GM12878 (cell line): ENCODE data around the gene TMEM30A. TPM values are rescaled to one million over a fixed set of nuclear protein-coding genes. Genes with fewer than 3 reads are reported as not detected.
A peak's percentile ranks its signal among the peaks of the same experiment; 100 is the strongest.

Source experiments
- ATF2 ChIP-seq: IDR thresholded peaks from 2 replicates; pipeline ENCODE4 v1.6.1; 2012; ENCODE audit warnings: low read length, inconsistent platforms
- CHD4 ChIP-seq: fragments of 200-600 bp; sonication (generic); IDR thresholded peaks from 2 replicates; pipeline ENCODE4 v1.6.1; 2016; ENCODE audit warnings: mild to moderate bottlenecking
- EZH2 ChIP-seq: IDR thresholded peaks from 2 replicates; pipeline ENCODE4 v1.6.1; 2012; ENCODE audit warnings: low read depth, mild to moderate bottlenecking, control low read depth, inconsistent platforms, low read length, borderline replicate concordance; ENCODE audit not compliant: control insufficient read depth
- FOXM1 ChIP-seq: IDR thresholded peaks from 2 replicates; pipeline ENCODE4 v1.6.1; 2012; ENCODE audit warnings: low read depth, mild to moderate bottlenecking, inconsistent platforms, low read length, moderate library complexity
- GABPA ChIP-seq: IDR thresholded peaks from 2 replicates; pipeline ENCODE4 v1.6.1; 2014; ENCODE audit warnings: antibody characterized with exemption, low read depth, mild to moderate bottlenecking, inconsistent platforms
- GATAD2B ChIP-seq: fragments of 450-650 bp; conservative IDR thresholded peaks from 2 replicates; pipeline ENCODE4 v1.6.1; 2017; ENCODE audit warnings: low read depth, mild to moderate bottlenecking, moderate library complexity
- IKZF1 ChIP-seq: fragments of 450-650 bp; conservative IDR thresholded peaks from 2 replicates; pipeline ENCODE4 v1.6.1; 2017; ENCODE audit warnings: antibody characterized with exemption, mild to moderate bottlenecking
- IRF5 ChIP-seq: fragments of 450-650 bp; IDR thresholded peaks from 2 replicates; pipeline ENCODE4 v1.6.1; 2017; ENCODE audit warnings: borderline replicate concordance
- JUNB ChIP-seq: IDR thresholded peaks from 2 replicates; pipeline ENCODE4 v1.6.1; 2016; ENCODE audit warnings: antibody characterized with exemption, mild to moderate bottlenecking
- MEF2A ChIP-seq: IDR thresholded peaks from 2 replicates; pipeline ENCODE4 v1.6.1; 2011; ENCODE audit warnings: low read depth, mild to moderate bottlenecking, low read length, moderate library complexity; ENCODE audit not compliant: insufficient read depth
- NFXL1 ChIP-seq: fragments of 450-650 bp; IDR thresholded peaks from 2 replicates; pipeline ENCODE4 v1.6.1; 2017; ENCODE audit warnings: antibody characterized with exemption, mild to moderate bottlenecking, borderline replicate concordance
- NR2C2 ChIP-seq: IDR thresholded peaks from 2 replicates; pipeline ENCODE4 v1.6.1; 2011; ENCODE audit warnings: borderline replicate concordance, low read depth; ENCODE audit not compliant: control insufficient read depth, insufficient read length
- PAX8 ChIP-seq: fragments of 450-650 bp; IDR thresholded peaks from 2 replicates; pipeline ENCODE4 v1.6.1; 2017; ENCODE audit warnings: mild to moderate bottlenecking, moderate library complexity
- POLR2AphosphoS2 ChIP-seq: IDR thresholded peaks from 2 replicates; pipeline ENCODE4 v1.6.1; 2011; ENCODE audit warnings: low read depth, mild to moderate bottlenecking, low read length, improper control_type of control experiment, moderate library complexity
- RAD21 ChIP-seq: IDR thresholded peaks from 2 replicates; pipeline ENCODE4 v1.6.1; 2011; ENCODE audit warnings: mild to moderate bottlenecking, low read depth, low read length, moderate library complexity; ENCODE audit not compliant: insufficient read depth
- RB1 ChIP-seq: fragments of 450-650 bp; formaldehyde crosslinking; IDR thresholded peaks from 2 replicates; pipeline ENCODE4 v1.6.1; 2017; ENCODE audit warnings: mild to moderate bottlenecking, borderline replicate concordance
- SRF ChIP-seq, 2 experiments: IDR thresholded peaks; 2 replicates each; pipeline ENCODE4 v1.6.1; 2011; ENCODE audit warnings: low read depth in 2 of 2, low read length in 2 of 2, mild to moderate bottlenecking in 1 of 2, moderate library complexity in 1 of 2
- ZBTB4 ChIP-seq: fragments of 450-650 bp; formaldehyde crosslinking; IDR thresholded peaks from 2 replicates; pipeline ENCODE4 v1.4.0; 2022; ENCODE audit warnings: mild to moderate bottlenecking, moderate library complexity
- ZNF687 ChIP-seq: fragments of 450-650 bp; IDR thresholded peaks from 2 replicates; pipeline ENCODE4 v1.6.1; 2017; ENCODE audit warnings: mild to moderate bottlenecking, moderate library complexity
- polyA plus RNA-seq, 11 experiments: library from polyadenylated mRNA; depleted of rRNA in 4 of 11; unstranded in 6 of 11; stranded (reverse) in 5 of 11; fragments of >200 nt; fragmentation: Nextera tagmentation in 4 of 11; fragmentation: Illumina TruSeq in 1 of 11; extraction: Ambion mirVana in 4 of 11; extraction: Trizol in 1 of 11; gene quantifications; 1 replicate in 1 of 11; 2 replicates in 10 of 11; pipeline versions ENCODE4 v1.2.1 to v1.2.3, GENCODE V29; 2011 to 2016; ENCODE audit warnings: inconsistent platforms in 2 of 11, missing spikeins in 2 of 11, low read depth in 1 of 11
- total RNA-seq, 4 experiments: library from RNA; depleted of rRNA in 3 of 4; stranded (reverse); fragments of >200 nt in 3 of 4; fragmentation: Illumina TruSeq in 1 of 4; extraction: Trizol in 1 of 4; gene quantifications; 2 replicates each; pipeline versions ENCODE4 v1.2.1 to v1.2.3, GENCODE V29; 2013 to 2021

TMEM30A gene
- total and polyA plus RNA-seq, 10 of the 15 experiments (the other 5 are each of a cell fraction or from before 2014, with no cell fraction given) = 11.9 to 61.6 (median 43.2) TPM

- TF ChIP-seq ZNF687 = 0 out of 2 replicates have a peak, but pooled peaks have one; percentile 3
- TF ChIP-seq POLR2AphosphoS2 = no peak
- TF ChIP-seq CHD4 = no peak
- 0 out of 2 replicates have a peak, but pooled peaks have one; percentile 7 for TF ChIP-seq JUNB
- TF ChIP-seq IKZF1 = no peak
- TF ChIP-seq SRF (IDR thresholded peaks at IDR 0.05; ENCODE audit: low read depth in 2 of 2, low read length in 2 of 2) = no peak
- no peak for TF ChIP-seq NR2C2
- TF ChIP-seq IRF5 = no peak
- TF ChIP-seq RB1 = no peak
- TF ChIP-seq RAD21 = no peak
- no peak for TF ChIP-seq MEF2A
- no peak for TF ChIP-seq EZH2
- 0 out of 2 replicates have a peak, but pooled peaks have one; percentile 72 for TF ChIP-seq PAX8
- no peak for TF ChIP-seq GATAD2B
- peak; percentile 2; the same call in 1 of the 2 replicates for TF ChIP-seq FOXM1
- TF ChIP-seq NFXL1 = no peak
- TF ChIP-seq GABPA = no peak
- TF ChIP-seq ATF2 = no peak; the same call in 1 of the 2 replicates
- TF ChIP-seq ZBTB4 (CRISPR knock-in tag) = no peak
Measured at GRCh38 chr6:75285283-75285639, 669 bp upstream of the TMEM30A start (continued).
